ENCODE measurements around the gene HMOX1.

Gene HMOX1

GRCh38 chr22:35375031-35375430 is 5.9 kb upstream of the HMOX1 start:
- TF ChIP-seq CTCF (IDR thresholded peaks at IDR 0.05; ENCODE audit: low read depth, low read length) = no peak
- no peaks in the 10 kb centered on the region; the same call in 1 of the 2 replicates for H3K27me3 ChIP-seq
- H3K36me3 ChIP-seq = no peaks in the 10 kb centered on the region
- H3K4me3 ChIP-seq (ENCODE audit: low read depth, low read length) = no peak overlapping the region
- H3K9me3 ChIP-seq = no peaks in the 10 kb centered on the region
- H3K4me1 ChIP-seq = peaks cover 14% of the 10 kb centered on the region
- DNase-seq = no peak

- Histone ChIP-seq H3K36me3 (no peaks in the 10 kb centered on the region), H3K27me3 (no peaks in the 10 kb centered on the region; the same call in 1 of the 2 replicates), H3K4me1 (peaks cover 10% of the 10 kb centered on the region), H3K9me3 (no peaks in the 10 kb centered on the region), H3K4me3 (ENCODE audit: low read depth, low read length) (no peak overlapping the region)
- no peak for DNase-seq
- TF ChIP-seq CTCF (IDR thresholded peaks at IDR 0.05; ENCODE audit: low read depth, low read length) = no peak
Measured at GRCh38 chr22:35375526-35375925, 5.4 kb upstream of the HMOX1 start.

- DNase-seq = peak; percentile 89
- H3K27me3 ChIP-seq = no peaks in the 10 kb centered on the region; the same call in 1 of the 2 replicates
- TF ChIP-seq CTCF (IDR thresholded peaks at IDR 0.05; ENCODE audit: low read depth, low read length) = no peak
- no peak overlapping the region for H3K4me3 ChIP-seq (ENCODE audit: low read depth, low read length)
- no peaks in the 10 kb centered on the region for H3K9me3 ChIP-seq
- no peaks in the 10 kb centered on the region for H3K36me3 ChIP-seq
- H3K4me1 ChIP-seq = peaks cover 10% of the 10 kb centered on the region
Measured at GRCh38 chr22:35376728-35377472, 4.0 kb upstream of the HMOX1 start.

GRCh38 chr22:35377735-35378134 is 3.2 kb upstream of the HMOX1 start:
- Histone ChIP-seq H3K27me3 (no peaks in the 10 kb centered on the region; the same call in 1 of the 2 replicates), H3K9me3 (no peaks in the 10 kb centered on the region), H3K4me1 (peaks cover 6% of the 10 kb centered on the region), H3K4me3 (ENCODE audit: low read depth, low read length) (no peak overlapping the region), H3K36me3 (no peaks in the 10 kb centered on the region)
- DNase-seq = no peak
- no peak for TF ChIP-seq CTCF (IDR thresholded peaks at IDR 0.05; ENCODE audit: low read depth, low read length)

- no peaks in the 10 kb centered on the region for H3K36me3 ChIP-seq
- DNase-seq = no peak
- H3K27me3 ChIP-seq = no peaks in the 10 kb centered on the region; the same call in 1 of the 2 replicates
- H3K4me3 ChIP-seq (ENCODE audit: low read depth, low read length) = no peak overlapping the region
- no peaks in the 10 kb centered on the region for H3K9me3 ChIP-seq
- TF ChIP-seq CTCF (IDR thresholded peaks at IDR 0.05; ENCODE audit: low read depth, low read length) = no peak
- peaks cover 6% of the 10 kb centered on the region for H3K4me1 ChIP-seq
Measured at GRCh38 chr22:35378621-35379020, 2.3 kb upstream of the HMOX1 start.

All from BE2C (cell line).